HG03066 (cell line): Measurements from ENCODE around the gene IL36G.

Source experiments
- ATAC-seq: cut with Tn5 transposase; IDR thresholded peaks from one replicate; pipeline ENCODE4 v1.9.1; 2021; ENCODE audit warnings: low read depth; ENCODE audit not compliant: unreplicated experiment

IL36G gene

DNA sequence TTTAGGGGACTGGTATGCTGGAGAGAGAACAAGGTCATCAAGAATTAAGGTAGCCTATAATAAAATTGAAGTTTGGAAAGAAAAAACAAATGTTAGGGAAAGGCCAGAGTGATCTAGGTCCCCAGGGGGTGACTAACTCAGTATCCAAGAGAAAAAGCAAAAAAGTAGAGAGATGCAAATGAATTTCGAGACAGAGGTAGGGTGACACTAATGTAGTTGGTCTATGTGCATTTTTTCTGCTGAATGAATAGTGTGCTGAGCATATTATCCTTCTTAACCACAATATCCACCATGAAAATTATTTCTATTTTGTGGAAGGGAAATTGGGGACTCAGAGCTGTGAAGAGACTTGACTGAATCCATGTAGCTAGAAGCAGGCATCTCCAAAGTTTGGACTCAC, 37.2 kb downstream of the IL36G start:
- no peak for ATAC-seq

DNA sequence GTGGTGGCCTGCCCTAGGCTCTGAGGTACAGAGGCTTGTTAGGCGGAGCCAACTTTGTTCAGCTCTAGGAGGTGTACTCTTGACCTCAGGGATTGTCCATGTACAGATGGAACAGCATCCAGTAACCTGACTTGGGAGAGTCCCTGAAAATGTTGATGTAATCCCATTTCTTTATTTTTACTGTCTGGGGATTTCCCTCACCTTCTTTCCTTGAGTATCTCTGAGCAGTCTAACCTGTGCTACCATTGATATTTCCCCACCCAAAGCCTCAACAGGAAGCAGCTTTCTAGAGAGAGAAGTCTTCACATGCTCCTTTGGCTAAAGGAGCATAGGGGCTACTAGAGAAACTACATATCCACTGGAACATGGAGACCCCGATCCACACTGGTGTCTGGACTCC, 37.8 kb downstream of the IL36G start:
- ATAC-seq: no peak

DNA sequence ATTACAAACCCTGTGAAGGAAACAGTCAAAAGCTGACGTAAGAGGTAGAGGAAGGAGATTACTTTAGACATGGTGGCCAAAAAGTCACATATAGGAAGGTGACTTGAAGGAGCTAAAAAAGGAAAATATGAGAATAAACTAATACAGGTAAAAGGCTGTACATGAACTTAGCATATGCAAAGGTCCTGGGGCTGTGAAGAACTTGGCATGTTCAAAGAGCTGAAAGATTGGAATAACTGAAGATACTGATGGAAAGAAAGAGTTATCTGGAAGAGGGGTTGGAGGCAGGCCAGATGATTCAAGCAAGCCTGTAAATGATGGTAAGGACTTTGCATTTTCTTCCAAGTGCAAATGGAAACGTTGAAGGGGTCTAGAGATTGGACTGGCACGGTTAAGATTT, 40.7 kb downstream of the IL36G start:
- no peak for ATAC-seq

DNA sequence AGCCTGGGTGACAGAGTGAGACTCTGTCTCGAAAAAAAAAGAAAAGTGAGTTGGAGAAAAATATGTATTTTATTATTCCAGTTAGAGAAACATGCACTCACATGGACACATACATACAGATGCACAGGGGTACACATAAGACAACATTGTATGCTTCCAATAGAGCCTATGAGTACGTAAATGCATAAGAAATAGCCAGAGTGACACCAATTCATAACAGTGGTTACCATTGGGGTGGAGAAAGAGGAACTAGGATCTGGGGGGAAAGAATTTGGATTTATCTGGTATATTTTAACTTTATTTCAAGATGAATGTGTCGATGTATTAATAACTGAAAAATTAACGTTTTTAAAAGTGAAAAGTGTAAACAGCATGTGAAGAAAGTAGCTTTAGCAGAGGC, 43.5 kb downstream of the IL36G start:
- ATAC-seq: no peak

DNA sequence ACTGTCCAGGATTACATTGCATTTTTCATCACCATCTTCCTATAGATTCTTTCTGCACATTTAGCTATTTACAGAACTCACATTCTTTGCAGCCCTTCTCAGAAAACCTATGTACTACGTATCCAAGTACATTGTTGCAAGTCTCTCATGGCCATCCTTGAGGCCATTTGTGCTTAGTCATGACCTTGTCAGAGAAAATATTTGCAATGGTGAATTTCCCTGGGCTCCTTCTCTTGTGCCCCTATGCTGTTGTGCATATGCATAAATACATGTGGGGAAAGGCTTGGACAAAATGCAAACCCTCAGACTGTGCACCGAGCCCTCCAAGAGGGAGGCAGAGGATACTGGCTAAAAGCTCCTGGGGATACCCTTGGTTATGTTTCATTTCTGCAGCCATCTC, 47.0 kb downstream of the IL36G start:
- ATAC-seq: no peak

DNA sequence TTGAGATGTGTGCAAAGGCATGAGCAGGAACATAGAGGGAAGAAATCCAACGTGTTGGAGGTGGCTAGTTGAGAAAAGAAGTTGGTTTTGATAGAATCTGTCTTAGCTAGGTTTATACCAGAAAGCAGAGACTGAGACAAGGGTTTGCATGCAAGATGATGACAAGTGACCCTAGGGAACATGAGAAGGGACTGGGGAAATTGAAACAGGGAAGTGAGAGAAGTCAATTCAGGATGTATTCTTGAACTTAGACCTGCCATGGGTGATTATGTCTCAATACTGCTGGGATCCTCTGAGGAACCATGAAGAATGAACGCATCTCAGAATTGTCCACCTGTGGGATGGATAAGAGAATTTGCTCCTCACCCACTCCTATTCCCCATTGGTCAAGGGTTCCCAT, 47.9 kb downstream of the IL36G start:
- no peak for ATAC-seq

DNA sequence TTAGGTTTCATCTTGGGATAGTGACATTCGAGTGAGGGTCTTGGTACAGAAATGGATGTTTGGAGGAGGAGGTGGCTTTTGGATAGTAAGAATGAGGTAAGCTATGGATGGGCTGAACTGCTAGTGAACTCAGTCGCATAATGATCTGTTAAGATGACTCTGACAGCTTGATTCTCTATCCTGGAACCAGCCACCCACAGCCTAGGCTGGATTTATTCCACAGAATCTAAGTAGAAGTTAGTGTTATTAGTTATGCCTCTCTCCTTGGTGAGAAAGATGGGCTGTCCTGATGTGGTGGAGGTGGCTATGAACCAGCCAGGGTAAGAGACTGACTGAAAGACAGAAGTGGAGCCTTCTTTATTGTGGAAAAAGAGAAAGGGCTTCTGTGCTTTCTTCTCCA, 49.9 kb downstream of the IL36G start:
- no peak for ATAC-seq

DNA sequence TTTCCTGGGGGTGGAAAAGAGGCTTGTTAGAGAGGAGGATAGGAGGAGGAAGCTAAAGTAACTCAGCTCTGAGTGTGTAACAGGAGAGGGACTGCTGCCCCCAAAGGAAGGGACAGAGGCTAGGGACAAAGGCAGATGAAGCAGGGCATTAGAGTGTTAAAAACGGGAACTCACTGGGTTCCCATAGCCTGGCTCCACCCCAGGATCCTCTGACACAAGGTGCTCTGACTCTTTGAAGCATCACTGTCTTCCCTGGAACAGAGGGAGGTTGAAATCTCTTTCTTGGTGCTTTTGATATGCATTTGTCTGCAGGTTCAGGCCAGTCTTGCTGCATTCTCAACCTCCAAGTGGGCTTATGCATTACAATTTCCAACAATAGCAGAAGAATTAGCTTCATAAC, 50.3 kb downstream of the IL36G start:
- ATAC-seq: no peak

DNA sequence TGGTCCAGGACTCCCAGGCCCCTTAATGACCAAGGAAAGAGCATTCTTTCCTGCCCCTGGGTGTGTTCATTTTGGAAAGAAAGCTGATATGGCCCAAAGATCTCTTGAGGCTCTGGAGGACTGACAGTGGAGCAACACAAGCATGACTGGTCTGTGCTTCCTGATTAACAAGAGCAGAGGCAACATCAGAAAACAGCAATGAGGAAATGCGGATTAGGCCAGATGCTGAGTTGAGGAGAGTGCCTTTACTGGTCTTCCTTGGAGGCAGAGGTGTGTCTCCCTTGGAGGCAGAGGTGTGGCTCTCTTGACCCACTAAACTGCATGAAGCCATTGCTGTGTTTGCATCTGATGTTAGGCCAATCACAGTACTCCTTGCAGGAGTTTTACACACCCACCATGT, 54.9 kb downstream of the IL36G start:
- no peak for ATAC-seq

DNA sequence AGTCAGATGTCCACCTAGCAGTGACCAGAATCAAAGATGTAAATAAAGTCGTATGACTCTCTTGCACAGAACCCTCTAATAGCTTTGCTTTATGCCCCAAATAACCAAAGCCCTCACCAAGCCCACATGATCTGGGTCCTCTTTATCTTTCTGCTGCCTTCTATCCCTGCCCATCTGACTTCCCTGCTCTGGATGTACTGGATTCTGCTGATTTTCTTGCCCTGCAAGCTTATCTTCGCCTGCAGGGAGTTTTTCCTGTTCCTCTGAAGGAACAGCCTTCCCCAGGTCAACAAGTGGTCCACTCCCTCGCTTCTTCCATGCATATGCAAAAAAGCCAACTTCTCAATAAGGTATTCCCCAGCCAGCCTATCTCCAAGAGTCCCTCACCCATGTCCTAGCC, 56.2 kb downstream of the IL36G start:
- ATAC-seq: no peak
